Measurements from ENCODE around the gene ZNF688. TPM values are rescaled to one million over a fixed set of nuclear protein-coding genes. Genes with fewer than 3 reads are reported as not detected.

The ZNF688 gene
- total and polyA plus RNA-seq, 4 donors: 3.4 to 8.9 (median 4.8) TPM

GRCh38 chr16:30546115-30546514 lies 25.4 kb downstream of the ZNF688 start:
- no peak overlapping the region for H3K9ac ChIP-seq (ENCODE audit: low read depth in 1 of 2, low read length in 2 of 2)
- H3K9me3 ChIP-seq (ENCODE audit: control insufficient read depth in 4 of 4, low read length in 3 of 4): no peaks in the 10 kb centered on the region
- no peaks in the 10 kb centered on the region for H3K4me1 ChIP-seq (ENCODE audit: control insufficient read depth in 4 of 4, insufficient read depth in 4 of 4, low read length in 3 of 4)
- no peak for DNase-seq (ENCODE audit: low spot score)
- H3K36me3 ChIP-seq (ENCODE audit: control insufficient read depth in 4 of 4, insufficient read depth in 3 of 4, low read depth in 1 of 4, low read length in 3 of 4): no peaks in the 10 kb centered on the region
- no peak overlapping the region for H3K27ac ChIP-seq (ENCODE audit: low read depth in 1 of 2, low read length in 2 of 2)
- no peak overlapping the region for H3K4me3 ChIP-seq (ENCODE audit: low read depth in 1 of 3, low read length in 3 of 3)
- no peaks in the 10 kb centered on the region for H3K27me3 ChIP-seq (ENCODE audit: control insufficient read depth in 4 of 4, insufficient read depth in 4 of 4, low read length in 3 of 4)
- TF ChIP-seq JUND (IDR thresholded peaks at IDR 0.05): no peak
- no peak for TF ChIP-seq GABPA (IDR thresholded peaks at IDR 0.05 in 1 of 2, conservative IDR thresholded peaks at IDR 0.05 in 1 of 2)
- no peak for TF ChIP-seq SP1 (IDR thresholded peaks at IDR 0.05)
- no peak for TF ChIP-seq YY1 (IDR thresholded peaks at IDR 0.05)
- TF ChIP-seq REST (IDR thresholded peaks at IDR 0.05): no peak
- TF ChIP-seq RXRA (IDR thresholded peaks at IDR 0.05): no peak
- TF ChIP-seq ZBTB33 (IDR thresholded peaks at IDR 0.05): no peak
- TF ChIP-seq RAD21 (IDR thresholded peaks at IDR 0.05): no peak
- TF ChIP-seq ATF3 (IDR thresholded peaks at IDR 0.05): no peak
- TF ChIP-seq NR2F2 (IDR thresholded peaks at IDR 0.05): no peak
- TF ChIP-seq TAF1 (conservative IDR thresholded peaks at IDR 0.05): no peak
- no peak for TF ChIP-seq HNF4G (IDR thresholded peaks at IDR 0.05)
- TF ChIP-seq FOXA2 (IDR thresholded peaks at IDR 0.05): no peak
- no peak for TF ChIP-seq FOXA1 (IDR thresholded peaks at IDR 0.05)
- TF ChIP-seq HNF4A (conservative IDR thresholded peaks at IDR 0.05): no peak
- TF ChIP-seq MAX (IDR thresholded peaks at IDR 0.05): no peak
- 89% methylated on average over 8 of the region's 8 CpGs for WGBS

- no peak overlapping the region for H3K4me3 ChIP-seq (ENCODE audit: low read depth in 1 of 3, low read length in 3 of 3)
- H3K4me1 ChIP-seq (ENCODE audit: control insufficient read depth in 4 of 4, insufficient read depth in 4 of 4, low read length in 3 of 4): no peaks in the 10 kb centered on the region
- H3K9ac ChIP-seq (ENCODE audit: low read depth in 1 of 2, low read length in 2 of 2): no peak overlapping the region
Observed at GRCh38 chr16:30543067-30543466, 28.4 kb downstream of the ZNF688 start.

More at GRCh38 chr16:30543067-30543466, 28.4 kb downstream of the ZNF688 start:
- H3K27me3 ChIP-seq (ENCODE audit: control insufficient read depth in 4 of 4, insufficient read depth in 4 of 4, low read length in 3 of 4): no peaks in the 10 kb centered on the region
- no peak overlapping the region for H3K27ac ChIP-seq (ENCODE audit: low read depth in 1 of 2, low read length in 2 of 2)
- no peak for DNase-seq (ENCODE audit: low spot score)
- 89% methylated on average over 5 of the region's 5 CpGs for WGBS
- H3K9me3 ChIP-seq (ENCODE audit: control insufficient read depth in 4 of 4, low read length in 3 of 4): no peaks in the 10 kb centered on the region
- H3K36me3 ChIP-seq (ENCODE audit: control insufficient read depth in 4 of 4, insufficient read depth in 3 of 4, low read depth in 1 of 4, low read length in 3 of 4): no peaks in the 10 kb centered on the region
- TF ChIP-seq RAD21 (IDR thresholded peaks at IDR 0.05): no peak

Measured in liver (tissue), 9 donors.